ENCODE data around the gene ARHGEF39.
"Not testable (repeated sequence)": the region's sequence is repeated elsewhere in the genome, so short reads cannot be mapped to it uniquely, and the experiment has no call there.

DNA sequence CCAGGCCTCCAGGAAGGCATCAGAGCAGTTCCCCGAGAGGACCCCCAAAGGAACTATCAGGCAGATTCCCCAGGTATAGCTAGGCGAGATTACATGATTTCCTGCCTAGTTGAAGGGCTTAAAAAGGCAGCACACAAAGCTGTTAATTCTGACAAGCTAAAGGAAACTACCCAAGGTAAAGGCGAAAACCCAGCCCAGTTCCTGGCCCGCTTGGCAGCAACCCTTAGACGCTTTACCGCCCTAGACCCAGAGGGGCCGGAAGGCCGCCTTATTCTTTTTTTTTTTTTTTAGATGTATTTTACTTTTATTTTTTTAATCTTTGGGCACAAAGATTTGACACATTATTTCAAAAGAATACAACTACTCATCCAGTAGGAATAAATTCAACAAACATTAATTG, 26.2 kb downstream of the ARHGEF39 start:
- TF ChIP-seq, protein P1, sequence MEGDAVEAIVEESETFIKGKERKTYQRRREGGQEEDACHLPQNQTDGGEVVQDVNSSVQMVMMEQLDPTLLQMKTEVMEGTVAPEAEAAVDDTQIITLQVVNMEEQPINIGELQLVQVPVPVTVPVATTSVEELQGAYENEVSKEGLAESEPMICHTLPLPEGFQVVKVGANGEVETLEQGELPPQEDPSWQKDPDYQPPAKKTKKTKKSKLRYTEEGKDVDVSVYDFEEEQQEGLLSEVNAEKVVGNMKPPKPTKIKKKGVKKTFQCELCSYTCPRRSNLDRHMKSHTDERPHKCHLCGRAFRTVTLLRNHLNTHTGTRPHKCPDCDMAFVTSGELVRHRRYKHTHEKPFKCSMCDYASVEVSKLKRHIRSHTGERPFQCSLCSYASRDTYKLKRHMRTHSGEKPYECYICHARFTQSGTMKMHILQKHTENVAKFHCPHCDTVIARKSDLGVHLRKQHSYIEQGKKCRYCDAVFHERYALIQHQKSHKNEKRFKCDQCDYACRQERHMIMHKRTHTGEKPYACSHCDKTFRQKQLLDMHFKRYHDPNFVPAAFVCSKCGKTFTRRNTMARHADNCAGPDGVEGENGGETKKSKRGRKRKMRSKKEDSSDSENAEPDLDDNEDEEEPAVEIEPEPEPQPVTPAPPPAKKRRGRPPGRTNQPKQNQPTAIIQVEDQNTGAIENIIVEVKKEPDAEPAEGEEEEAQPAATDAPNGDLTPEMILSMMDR (IDR thresholded peaks at IDR 0.05; ENCODE audit: insufficient read depth, low read depth, low read length) = not testable (repeated sequence)
- not testable (repeated sequence) for TF ChIP-seq EZH2 (IDR thresholded peaks at IDR 0.05; ENCODE audit: insufficient read depth, low read length)
